ENCODE measurements around the gene GJD3. TPM values are rescaled to one million over a fixed set of nuclear protein-coding genes. Genes with fewer than 3 reads are reported as not detected.
A peak's percentile ranks its signal among the peaks of the same experiment; 100 is the strongest.

Gene GJD3
- total RNA-seq, 2 donors from 2014 or later = not detected

GRCh38 chr17:40337351-40337750, 27.2 kb downstream of the GJD3 start:
- H3K4me3 Mint-ChIP-seq = no peak overlapping the region
- H3K27me3 ChIP-seq (ENCODE audit: control insufficient read depth, insufficient read depth, low read length, poor library complexity, severe bottlenecking) = no peaks in the 10 kb centered on the region
- 92 to 93% methylated on average over 5 to 7 of the region's 8 CpGs for WGBS, 2 experiments (ENCODE audit: insufficient coverage in 1 of 2, insufficient read length in 1 of 2)
- peaks cover 27% of the 10 kb centered on the region for H3K4me1 Mint-ChIP-seq
- H3K36me3 ChIP-seq (ENCODE audit: control insufficient read depth, insufficient read depth, low read length) = no peaks in the 10 kb centered on the region
- no peak overlapping the region for H3K9ac ChIP-seq (ENCODE audit: extremely low read depth, low read length, poor library complexity, severe bottlenecking)
- H3K9me3 Mint-ChIP-seq = no peaks in the 10 kb centered on the region
- no peak overlapping the region for H3K4me3 ChIP-seq (ENCODE audit: low read length)
- peaks cover 7% of the 10 kb centered on the region for H3K4me1 ChIP-seq (ENCODE audit: control insufficient read depth, insufficient read depth, low read length)
- peaks cover 14% of the 10 kb centered on the region for H3K36me3 Mint-ChIP-seq (ENCODE audit: low read depth)
- H3K9me3 ChIP-seq (ENCODE audit: control insufficient read depth, low read length) = no peaks in the 10 kb centered on the region
- no peak for TF ChIP-seq CTCF (conservative IDR thresholded peaks at IDR 0.05)
- H3K27me3 Mint-ChIP-seq (ENCODE audit: insufficient read depth) = peaks cover 23% of the 10 kb centered on the region
- H3K27ac Mint-ChIP-seq = no peak overlapping the region
- DNase-seq = no peak
- H3K27ac ChIP-seq (ENCODE audit: low read depth, low read length) = no peak overlapping the region

DNA sequence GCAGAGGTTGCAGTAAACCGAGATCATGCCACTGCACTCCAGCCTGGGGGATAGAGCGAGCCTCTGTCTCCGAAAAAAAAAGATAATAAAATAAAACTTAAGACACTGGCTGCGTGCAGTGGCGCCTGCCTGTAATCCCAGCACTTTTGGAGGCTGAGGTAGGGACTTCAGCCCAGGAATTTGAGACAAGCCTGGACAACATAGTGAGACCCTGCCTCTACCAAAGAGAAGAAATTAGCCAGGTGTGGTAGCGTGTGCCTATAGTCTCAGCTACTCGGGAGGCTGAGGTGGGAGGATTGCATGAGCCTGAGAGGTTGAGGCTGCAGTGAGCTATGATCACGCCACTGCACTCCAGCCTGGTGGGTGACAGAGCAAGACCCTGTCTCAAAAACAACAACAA, 28.9 kb downstream of the GJD3 start:
- Histone ChIP-seq H3K9ac (ENCODE audit: extremely low read depth, low read length, poor library complexity, severe bottlenecking) (no peak overlapping the region), H3K9me3 (ENCODE audit: control insufficient read depth, low read length) (no peaks in the 10 kb centered on the region), H3K27ac (ENCODE audit: low read depth, low read length) (no peak overlapping the region), H3K4me1 (ENCODE audit: control insufficient read depth, insufficient read depth, low read length) (peaks cover 7% of the 10 kb centered on the region), H3K4me3 (ENCODE audit: low read length) (no peak overlapping the region), H3K36me3 (ENCODE audit: control insufficient read depth, insufficient read depth, low read length) (no peaks in the 10 kb centered on the region), H3K27me3 (ENCODE audit: control insufficient read depth, insufficient read depth, low read length, poor library complexity, severe bottlenecking) (no peaks in the 10 kb centered on the region)
- Mint-ChIP-seq H3K36me3 (ENCODE audit: low read depth) (peaks cover 22% of the 10 kb centered on the region), H3K27me3 (ENCODE audit: insufficient read depth) (peaks cover 22% of the 10 kb centered on the region), H3K4me1 (peaks cover 29% of the 10 kb centered on the region), H3K9me3 (no peaks in the 10 kb centered on the region), H3K4me3 (no peak overlapping the region), H3K27ac (no peak overlapping the region)
- WGBS, 2 experiments (ENCODE audit: insufficient coverage in 1 of 2, insufficient read length in 1 of 2) = 94 to 98% methylated on average over 7 to 8 of the region's 8 CpGs
- no peak for DNase-seq
- no peak for TF ChIP-seq CTCF (conservative IDR thresholded peaks at IDR 0.05)

DNA sequence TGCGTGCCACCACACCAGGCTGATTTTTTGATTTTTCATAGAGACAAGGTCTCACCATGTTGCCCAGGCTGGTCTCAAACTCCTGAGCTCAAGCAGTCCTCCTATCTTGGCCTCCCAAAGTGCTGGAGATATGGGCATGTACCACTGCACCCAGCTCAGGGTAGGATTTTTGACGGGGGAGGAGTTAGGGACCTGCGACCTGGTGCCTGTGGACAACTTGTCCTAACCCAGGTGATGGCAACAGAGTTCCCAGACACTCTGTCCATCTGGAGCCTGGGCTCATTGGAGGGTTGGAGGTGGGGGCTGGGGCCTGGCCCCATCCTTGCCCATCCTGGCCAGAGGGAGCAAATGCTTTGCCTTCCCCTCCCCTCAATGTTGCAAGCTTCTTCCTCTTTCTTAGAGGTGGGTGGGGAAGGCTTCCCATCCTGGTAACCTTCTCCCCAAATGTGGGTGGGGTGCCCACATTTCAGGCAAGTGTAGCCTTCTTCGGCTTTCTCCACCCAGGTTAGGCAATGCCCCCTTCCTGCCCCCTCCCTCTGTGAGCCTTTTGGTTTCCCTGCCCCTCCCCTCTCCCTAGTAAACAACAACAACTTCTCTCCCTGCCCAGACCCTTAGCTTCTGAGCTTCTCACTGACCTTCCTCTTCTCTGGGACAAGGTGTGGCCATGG, 30.6 kb downstream of the GJD3 start:
- H3K9ac ChIP-seq (ENCODE audit: extremely low read depth, low read length, poor library complexity, severe bottlenecking) = no peak overlapping the region
- peaks cover 29% of the 10 kb centered on the region for H3K4me1 Mint-ChIP-seq
- H3K9me3 Mint-ChIP-seq = no peaks in the 10 kb centered on the region
- peak overlapping the region; percentile 38 for H3K4me3 Mint-ChIP-seq
- no peaks in the 10 kb centered on the region for H3K9me3 ChIP-seq (ENCODE audit: control insufficient read depth, low read length)
- no peaks in the 10 kb centered on the region for H3K27me3 ChIP-seq (ENCODE audit: control insufficient read depth, insufficient read depth, low read length, poor library complexity, severe bottlenecking)
- WGBS, 2 experiments (ENCODE audit: insufficient coverage in 1 of 2, insufficient read length in 1 of 2) = 89 to 100% methylated on average over 4 of the region's 4 CpGs
- no peak for DNase-seq
- no peak for TF ChIP-seq CTCF (conservative IDR thresholded peaks at IDR 0.05)
- peaks cover 10% of the 10 kb centered on the region for H3K27me3 Mint-ChIP-seq (ENCODE audit: insufficient read depth)
- peak overlapping the region; percentile 87 for H3K27ac Mint-ChIP-seq
- no peak overlapping the region for H3K27ac ChIP-seq (ENCODE audit: low read depth, low read length)
- H3K36me3 ChIP-seq (ENCODE audit: control insufficient read depth, insufficient read depth, low read length) = no peaks in the 10 kb centered on the region
- H3K4me1 ChIP-seq (ENCODE audit: control insufficient read depth, insufficient read depth, low read length) = peaks cover 7% of the 10 kb centered on the region
- no peak overlapping the region for H3K4me3 ChIP-seq (ENCODE audit: low read length)
- peaks cover 16% of the 10 kb centered on the region for H3K36me3 Mint-ChIP-seq (ENCODE audit: low read depth)
